Measurements from ENCODE around the gene IDI1. TPM values are rescaled to one million over a fixed set of nuclear protein-coding genes. Genes with fewer than 3 reads are reported as not detected.

IDI1 gene
- polyA plus RNA-seq, 1 of the 3 experiments (the other 2 are of a cell fraction): 15.9 TPM

DNA sequence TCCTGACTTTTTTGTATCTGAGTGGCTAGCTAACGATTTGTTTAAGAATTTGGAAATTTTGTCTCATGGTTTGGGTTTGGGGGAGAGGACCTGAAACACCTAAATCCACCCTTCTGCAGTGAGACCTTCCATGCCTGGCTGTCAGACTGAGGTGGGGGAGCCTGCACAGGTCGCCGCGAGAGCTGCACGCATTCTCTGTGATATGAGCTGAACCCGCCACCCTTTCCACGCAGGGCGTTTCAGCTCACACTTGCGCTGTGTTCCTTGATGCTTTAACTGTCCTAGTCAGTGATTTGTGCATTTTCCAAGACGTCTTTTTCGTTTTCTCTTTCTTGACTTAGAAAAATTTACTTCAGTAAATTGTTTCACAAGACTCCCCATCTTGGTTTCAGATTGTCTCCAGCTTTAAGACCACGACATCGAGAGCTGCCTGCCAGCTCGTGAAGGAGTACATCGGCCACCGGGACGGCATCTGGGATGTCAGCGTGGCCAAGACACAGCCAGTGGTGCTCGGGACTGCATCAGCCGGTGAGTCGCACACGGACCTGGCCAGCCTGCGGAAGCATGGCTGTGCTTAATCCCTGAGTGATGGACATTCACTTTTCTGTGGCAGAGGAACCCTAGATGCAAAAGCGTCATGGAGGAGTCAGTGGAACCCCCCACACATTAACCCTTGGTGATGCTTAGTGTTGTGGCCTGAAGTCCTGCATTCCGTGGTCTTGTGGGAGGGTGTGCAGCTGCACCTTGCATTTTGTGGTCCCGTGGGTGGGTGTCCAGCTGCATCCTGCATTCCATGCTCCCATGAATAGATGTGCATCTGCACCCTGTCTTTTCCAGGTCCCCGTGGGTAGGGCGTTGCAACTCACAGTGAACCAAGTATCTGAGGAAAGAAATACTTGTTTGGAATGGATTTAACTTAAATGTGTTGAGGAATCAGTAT lies 35.4 kb upstream of the IDI1 start:
- Histone ChIP-seq H3K27me3 (ENCODE audit: insufficient read depth) (no peaks in the 10 kb centered on the region), H3K9ac (no peak overlapping the region), H3K4me1 (ENCODE audit: control insufficient read depth in 1 of 2, insufficient read depth in 2 of 2, low read depth in 1 of 2, low read length in 1 of 2) (no peaks in the 10 kb centered on the region; a peak in 1 of 4 replicates), H3K4me3 (ENCODE audit: low read depth in 2 of 2, low read length in 1 of 2) (no peak overlapping the region), H3K36me3 (replicated peaks in 1 of 2; ENCODE audit: control insufficient read depth in 1 of 2, insufficient read depth in 2 of 2, low read length in 1 of 2) (peaks cover 36 to 88% of the 10 kb centered on the region in 2 experiments), H2AFZ (ENCODE audit: low read depth) (no peak overlapping the region), H3K27ac (ENCODE audit: low read depth in 2 of 2, low read length in 1 of 2) (no peak overlapping the region), H3K9me2 (no peaks in the 10 kb centered on the region), H3K9me3 (no peaks in the 10 kb centered on the region), H3K4me2 (no peak overlapping the region), H4K20me1 (ENCODE audit: insufficient read depth) (no peaks in the 10 kb centered on the region), H3K79me2 (ENCODE audit: insufficient read depth) (no peaks in the 10 kb centered on the region), H3F3A (replicated peaks; ENCODE audit: insufficient read depth) (no peaks in the 10 kb centered on the region)
- WGBS (ENCODE audit: low lambda C conversion rate): 94% methylated on average over 27 of the region's 28 CpGs
- CTCF ChIA-PET: interaction anchor here (0.8 kb wide), 1 partner anchor 9 kb away, joined by 4 read pairs; no protein-coding TSS in a partner anchor
- no peak for TF ChIP-seq SIN3A (IDR thresholded peaks at IDR 0.05; ENCODE audit: borderline replicate concordance, low read depth, low read length)
- TF ChIP-seq, protein P1, sequence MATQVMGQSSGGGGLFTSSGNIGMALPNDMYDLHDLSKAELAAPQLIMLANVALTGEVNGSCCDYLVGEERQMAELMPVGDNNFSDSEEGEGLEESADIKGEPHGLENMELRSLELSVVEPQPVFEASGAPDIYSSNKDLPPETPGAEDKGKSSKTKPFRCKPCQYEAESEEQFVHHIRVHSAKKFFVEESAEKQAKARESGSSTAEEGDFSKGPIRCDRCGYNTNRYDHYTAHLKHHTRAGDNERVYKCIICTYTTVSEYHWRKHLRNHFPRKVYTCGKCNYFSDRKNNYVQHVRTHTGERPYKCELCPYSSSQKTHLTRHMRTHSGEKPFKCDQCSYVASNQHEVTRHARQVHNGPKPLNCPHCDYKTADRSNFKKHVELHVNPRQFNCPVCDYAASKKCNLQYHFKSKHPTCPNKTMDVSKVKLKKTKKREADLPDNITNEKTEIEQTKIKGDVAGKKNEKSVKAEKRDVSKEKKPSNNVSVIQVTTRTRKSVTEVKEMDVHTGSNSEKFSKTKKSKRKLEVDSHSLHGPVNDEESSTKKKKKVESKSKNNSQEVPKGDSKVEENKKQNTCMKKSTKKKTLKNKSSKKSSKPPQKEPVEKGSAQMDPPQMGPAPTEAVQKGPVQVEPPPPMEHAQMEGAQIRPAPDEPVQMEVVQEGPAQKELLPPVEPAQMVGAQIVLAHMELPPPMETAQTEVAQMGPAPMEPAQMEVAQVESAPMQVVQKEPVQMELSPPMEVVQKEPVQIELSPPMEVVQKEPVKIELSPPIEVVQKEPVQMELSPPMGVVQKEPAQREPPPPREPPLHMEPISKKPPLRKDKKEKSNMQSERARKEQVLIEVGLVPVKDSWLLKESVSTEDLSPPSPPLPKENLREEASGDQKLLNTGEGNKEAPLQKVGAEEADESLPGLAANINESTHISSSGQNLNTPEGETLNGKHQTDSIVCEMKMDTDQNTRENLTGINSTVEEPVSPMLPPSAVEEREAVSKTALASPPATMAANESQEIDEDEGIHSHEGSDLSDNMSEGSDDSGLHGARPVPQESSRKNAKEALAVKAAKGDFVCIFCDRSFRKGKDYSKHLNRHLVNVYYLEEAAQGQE (IDR thresholded peaks at IDR 0.05; ENCODE audit: low read depth, low read length): no peak
- TF ChIP-seq, protein P2, sequence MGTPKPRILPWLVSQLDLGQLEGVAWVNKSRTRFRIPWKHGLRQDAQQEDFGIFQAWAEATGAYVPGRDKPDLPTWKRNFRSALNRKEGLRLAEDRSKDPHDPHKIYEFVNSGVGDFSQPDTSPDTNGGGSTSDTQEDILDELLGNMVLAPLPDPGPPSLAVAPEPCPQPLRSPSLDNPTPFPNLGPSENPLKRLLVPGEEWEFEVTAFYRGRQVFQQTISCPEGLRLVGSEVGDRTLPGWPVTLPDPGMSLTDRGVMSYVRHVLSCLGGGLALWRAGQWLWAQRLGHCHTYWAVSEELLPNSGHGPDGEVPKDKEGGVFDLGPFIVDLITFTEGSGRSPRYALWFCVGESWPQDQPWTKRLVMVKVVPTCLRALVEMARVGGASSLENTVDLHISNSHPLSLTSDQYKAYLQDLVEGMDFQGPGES (IDR thresholded peaks at IDR 0.05; ENCODE audit: low read depth, low read length): no peak
- no peak for TF ChIP-seq JUND (IDR thresholded peaks at IDR 0.05)
- no peak for TF ChIP-seq MEF2A (IDR thresholded peaks at IDR 0.05; ENCODE audit: borderline replicate concordance, low read depth)
- no peak for TF ChIP-seq YY1 (IDR thresholded peaks at IDR 0.05; ENCODE audit: low read depth)
- TF ChIP-seq NFIC (IDR thresholded peaks at IDR 0.05; ENCODE audit: borderline replicate concordance): no peak
- TF ChIP-seq, protein P3, sequence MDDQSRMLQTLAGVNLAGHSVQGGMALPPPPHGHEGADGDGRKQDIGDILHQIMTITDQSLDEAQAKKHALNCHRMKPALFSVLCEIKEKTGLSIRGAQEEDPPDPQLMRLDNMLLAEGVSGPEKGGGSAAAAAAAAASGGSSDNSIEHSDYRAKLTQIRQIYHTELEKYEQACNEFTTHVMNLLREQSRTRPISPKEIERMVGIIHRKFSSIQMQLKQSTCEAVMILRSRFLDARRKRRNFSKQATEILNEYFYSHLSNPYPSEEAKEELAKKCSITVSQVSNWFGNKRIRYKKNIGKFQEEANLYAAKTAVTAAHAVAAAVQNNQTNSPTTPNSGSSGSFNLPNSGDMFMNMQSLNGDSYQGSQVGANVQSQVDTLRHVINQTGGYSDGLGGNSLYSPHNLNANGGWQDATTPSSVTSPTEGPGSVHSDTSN (IDR thresholded peaks at IDR 0.05): no peak
- TF ChIP-seq MXI1 (IDR thresholded peaks at IDR 0.05; ENCODE audit: low read depth, low read length): no peak
- TF ChIP-seq FOXJ3 (CRISPR knock-in tag; IDR thresholded peaks at IDR 0.05): no peak
- no peak for TF ChIP-seq ELF1 (IDR thresholded peaks at IDR 0.05)
- no peak for TF ChIP-seq TAF1 (IDR thresholded peaks at IDR 0.05; ENCODE audit: borderline replicate concordance, low read depth, low read length)
- no peak for TF ChIP-seq GATA2 (CRISPR knock-in tag; IDR thresholded peaks at IDR 0.05)
- TF ChIP-seq, protein P4, sequence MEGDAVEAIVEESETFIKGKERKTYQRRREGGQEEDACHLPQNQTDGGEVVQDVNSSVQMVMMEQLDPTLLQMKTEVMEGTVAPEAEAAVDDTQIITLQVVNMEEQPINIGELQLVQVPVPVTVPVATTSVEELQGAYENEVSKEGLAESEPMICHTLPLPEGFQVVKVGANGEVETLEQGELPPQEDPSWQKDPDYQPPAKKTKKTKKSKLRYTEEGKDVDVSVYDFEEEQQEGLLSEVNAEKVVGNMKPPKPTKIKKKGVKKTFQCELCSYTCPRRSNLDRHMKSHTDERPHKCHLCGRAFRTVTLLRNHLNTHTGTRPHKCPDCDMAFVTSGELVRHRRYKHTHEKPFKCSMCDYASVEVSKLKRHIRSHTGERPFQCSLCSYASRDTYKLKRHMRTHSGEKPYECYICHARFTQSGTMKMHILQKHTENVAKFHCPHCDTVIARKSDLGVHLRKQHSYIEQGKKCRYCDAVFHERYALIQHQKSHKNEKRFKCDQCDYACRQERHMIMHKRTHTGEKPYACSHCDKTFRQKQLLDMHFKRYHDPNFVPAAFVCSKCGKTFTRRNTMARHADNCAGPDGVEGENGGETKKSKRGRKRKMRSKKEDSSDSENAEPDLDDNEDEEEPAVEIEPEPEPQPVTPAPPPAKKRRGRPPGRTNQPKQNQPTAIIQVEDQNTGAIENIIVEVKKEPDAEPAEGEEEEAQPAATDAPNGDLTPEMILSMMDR (IDR thresholded peaks at IDR 0.05): no peak
- no peak for TF ChIP-seq POLR2AphosphoS5 (IDR thresholded peaks at IDR 0.05; ENCODE audit: low read depth, low read length)
- TF ChIP-seq, protein P5, sequence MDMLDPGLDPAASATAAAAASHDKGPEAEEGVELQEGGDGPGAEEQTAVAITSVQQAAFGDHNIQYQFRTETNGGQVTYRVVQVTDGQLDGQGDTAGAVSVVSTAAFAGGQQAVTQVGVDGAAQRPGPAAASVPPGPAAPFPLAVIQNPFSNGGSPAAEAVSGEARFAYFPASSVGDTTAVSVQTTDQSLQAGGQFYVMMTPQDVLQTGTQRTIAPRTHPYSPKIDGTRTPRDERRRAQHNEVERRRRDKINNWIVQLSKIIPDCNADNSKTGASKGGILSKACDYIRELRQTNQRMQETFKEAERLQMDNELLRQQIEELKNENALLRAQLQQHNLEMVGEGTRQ (IDR thresholded peaks at IDR 0.05; ENCODE audit: borderline replicate concordance, low read depth, low read length): no peak
- no peak for TF ChIP-seq FOSL2 (IDR thresholded peaks at IDR 0.05; ENCODE audit: borderline replicate concordance, low read depth)
- TF ChIP-seq TCF12 (IDR thresholded peaks at IDR 0.05): no peak
- no peak for TF ChIP-seq RFX5 (IDR thresholded peaks at IDR 0.05; ENCODE audit: low read length)
- TF ChIP-seq CHD2 (IDR thresholded peaks at IDR 0.05; ENCODE audit: low read length, partially characterized antibody): no peak
- POLR2A ChIA-PET: no interaction called here
- no peak for DNase-seq
